Karpas-422 (cell line): ENCODE results near the gene GALNT13. TPM values are rescaled to one million over a fixed set of nuclear protein-coding genes. Genes with fewer than 3 reads are reported as not detected.

ENCODE experiments used
- DNase-seq: peaks from one replicate; pipeline ENCODE4 v3.0.0-alpha.2; 2015
- H2AFZ ChIP-seq: fragments of 200-600 bp; sonication (generic); 2 replicates; pipeline ENCODE4 v1.6.1; 2014; ENCODE audit warnings: antibody characterized with exemption, low read length, mixed read lengths
- H3K27ac ChIP-seq: fragments of 200-600 bp; sonication (generic); 2 replicates; pipeline ENCODE4 v1.5.1; 2014; ENCODE audit warnings: mild to moderate bottlenecking, low read length, moderate library complexity
- H3K27me3 ChIP-seq: fragments of 200-600 bp; sonication (generic); 2 replicates; pipeline ENCODE4 v1.6.1; 2014; ENCODE audit warnings: low read length, mixed read lengths
- H3K36me3 ChIP-seq: fragments of 200-600 bp; sonication (generic); 2 replicates; pipeline ENCODE4 v1.6.1; 2014; ENCODE audit warnings: low read length, mixed read lengths; ENCODE audit not compliant: insufficient read depth
- H3K4me1 ChIP-seq: fragments of 200-600 bp; sonication (generic); 2 replicates; pipeline ENCODE4 v1.6.1; 2014; ENCODE audit warnings: mild to moderate bottlenecking, low read length, mixed read lengths
- H3K4me2 ChIP-seq: fragments of 200-600 bp; sonication (generic); 2 replicates; pipeline ENCODE4 v1.6.1; 2014; ENCODE audit warnings: low read length, low read depth, mild to moderate bottlenecking; ENCODE audit not compliant: poor library complexity, severe bottlenecking
- H3K4me3 ChIP-seq: fragments of 200-600 bp; sonication (generic); 2 replicates; pipeline ENCODE4 v1.5.1; 2014; ENCODE audit warnings: mild to moderate bottlenecking, antibody characterized with exemption, low read length, mixed read lengths
- H3K79me2 ChIP-seq: fragments of 200-600 bp; sonication (generic); 2 replicates; pipeline ENCODE4 v1.6.1; 2014; ENCODE audit warnings: mild to moderate bottlenecking, low read length, mixed read lengths
- H3K9ac ChIP-seq: fragments of 200-600 bp; sonication (generic); 2 replicates; pipeline ENCODE4 v1.6.0; 2014; ENCODE audit warnings: low read length
- H3K9me2 ChIP-seq: fragments of 200-600 bp; sonication (generic), shearing (Covaris generic); replicated peaks from 2 replicates; pipeline ENCODE4 v1.6.0; 2014; ENCODE audit warnings: mild to moderate bottlenecking, low read length, moderate library complexity; ENCODE audit not compliant: insufficient read depth
- H3K9me3 ChIP-seq: fragments of 300-700, 200-600 bp; sonication (generic); 2 replicates; pipeline ENCODE4 v1.6.1; 2014; ENCODE audit warnings: low read length, mixed read lengths
- H4K20me1 ChIP-seq: fragments of 200-600 bp; sonication (generic); 2 replicates; pipeline ENCODE4 v1.6.1; 2014; ENCODE audit warnings: mild to moderate bottlenecking, antibody characterized with exemption, low read length, low read depth; ENCODE audit not compliant: insufficient read depth
- total RNA-seq: library from RNA; depleted of rRNA; stranded (reverse); fragments of >200 nt; shearing (Covaris generic); gene quantifications from 2 replicates; pipeline ENCODE4 v1.2.3, GENCODE V29; 2014; ENCODE audit warnings: low replicate concordance

Gene GALNT13
- total RNA-seq, 1 experiment from 2014 or later: not detected

GRCh38 chr2:154223726-154224125 lies 352.0 kb downstream of the GALNT13 start:
- H4K20me1 ChIP-seq: no peaks in the 10 kb centered on the region

GRCh38 chr2:154226931-154227330 lies 355.2 kb downstream of the GALNT13 start:
- no peaks in the 10 kb centered on the region for H3K27me3 ChIP-seq
- no peak overlapping the region for H3K27ac ChIP-seq
- no peaks in the 10 kb centered on the region for H3K9me2 ChIP-seq
- no peaks in the 10 kb centered on the region for H3K79me2 ChIP-seq
- H3K9me3 ChIP-seq: peaks cover 8% of the 10 kb centered on the region; the same call in 1 of the 2 replicates
- H3K4me1 ChIP-seq: no peaks in the 10 kb centered on the region
- DNase-seq: no peak
- no peak overlapping the region for H2AFZ ChIP-seq
- no peak overlapping the region for H3K4me2 ChIP-seq
- no peak overlapping the region for H3K9ac ChIP-seq
- no peak overlapping the region for H3K4me3 ChIP-seq
- H3K36me3 ChIP-seq: no peaks in the 10 kb centered on the region
- H4K20me1 ChIP-seq: no peaks in the 10 kb centered on the region

More at GRCh38 chr2:154223726-154224125, 352.0 kb downstream of the GALNT13 start:
- Histone ChIP-seq H3K9ac (no peak overlapping the region), H3K36me3 (no peaks in the 10 kb centered on the region), H3K9me3 (peaks cover 4% of the 10 kb centered on the region; the same call in 1 of the 2 replicates), H3K9me2 (no peaks in the 10 kb centered on the region), H3K4me2 (no peak overlapping the region), H3K27ac (no peak overlapping the region), H3K4me1 (no peaks in the 10 kb centered on the region), H2AFZ (no peak overlapping the region), H3K79me2 (no peaks in the 10 kb centered on the region), H3K4me3 (no peak overlapping the region), H3K27me3 (no peaks in the 10 kb centered on the region)
- no peak for DNase-seq

GRCh38 chr2:154228566-154229280 lies 357.0 kb downstream of the GALNT13 start:
- H3K27me3 ChIP-seq: no peaks in the 10 kb centered on the region
- no peaks in the 10 kb centered on the region for H3K4me1 ChIP-seq
- H3K4me2 ChIP-seq: no peak overlapping the region
- H3K36me3 ChIP-seq: no peaks in the 10 kb centered on the region
- H2AFZ ChIP-seq: no peak overlapping the region
- peaks cover 8% of the 10 kb centered on the region; the same call in 1 of the 2 replicates for H3K9me3 ChIP-seq
- no peaks in the 10 kb centered on the region for H4K20me1 ChIP-seq
- no peak overlapping the region for H3K4me3 ChIP-seq
- no peaks in the 10 kb centered on the region for H3K9me2 ChIP-seq
- DNase-seq: no peak
- no peaks in the 10 kb centered on the region for H3K79me2 ChIP-seq
- no peak overlapping the region for H3K27ac ChIP-seq
- no peak overlapping the region for H3K9ac ChIP-seq

GRCh38 chr2:154229966-154230365 lies 358.2 kb downstream of the GALNT13 start:
- H3K9ac ChIP-seq: no peak overlapping the region
- H3K4me1 ChIP-seq: no peaks in the 10 kb centered on the region
- H3K4me2 ChIP-seq: no peak overlapping the region
- no peak for DNase-seq
- H3K79me2 ChIP-seq: no peaks in the 10 kb centered on the region
- no peaks in the 10 kb centered on the region for H4K20me1 ChIP-seq
- H3K4me3 ChIP-seq: no peak overlapping the region
- no peaks in the 10 kb centered on the region for H3K27me3 ChIP-seq
- no peak overlapping the region for H2AFZ ChIP-seq
- H3K36me3 ChIP-seq: no peaks in the 10 kb centered on the region
- H3K27ac ChIP-seq: no peak overlapping the region
- peaks cover 8% of the 10 kb centered on the region; the same call in 1 of the 2 replicates for H3K9me3 ChIP-seq
- H3K9me2 ChIP-seq: no peaks in the 10 kb centered on the region

GRCh38 chr2:154231021-154231420 lies 359.3 kb downstream of the GALNT13 start:
- no peak overlapping the region for H3K4me3 ChIP-seq
- no peak overlapping the region for H2AFZ ChIP-seq
- peaks cover 8% of the 10 kb centered on the region; the same call in 1 of the 2 replicates for H3K9me3 ChIP-seq
- H3K27ac ChIP-seq: no peak overlapping the region
- H3K36me3 ChIP-seq: no peaks in the 10 kb centered on the region
- no peak overlapping the region for H3K9ac ChIP-seq
- no peaks in the 10 kb centered on the region for H3K27me3 ChIP-seq
- H3K4me2 ChIP-seq: no peak overlapping the region
- no peaks in the 10 kb centered on the region for H3K4me1 ChIP-seq
- H3K79me2 ChIP-seq: no peaks in the 10 kb centered on the region
- H4K20me1 ChIP-seq: no peaks in the 10 kb centered on the region
- DNase-seq: no peak
- H3K9me2 ChIP-seq: no peaks in the 10 kb centered on the region

GRCh38 chr2:154233231-154233630 lies 361.5 kb downstream of the GALNT13 start:
- Histone ChIP-seq H3K9me2 (no peaks in the 10 kb centered on the region), H2AFZ (no peak overlapping the region), H3K9me3 (peaks cover 8% of the 10 kb centered on the region; the same call in 1 of the 2 replicates), H3K79me2 (no peaks in the 10 kb centered on the region), H3K9ac (no peak overlapping the region), H3K27me3 (no peaks in the 10 kb centered on the region), H3K36me3 (no peaks in the 10 kb centered on the region), H3K4me1 (no peaks in the 10 kb centered on the region), H3K4me2 (no peak overlapping the region), H4K20me1 (no peaks in the 10 kb centered on the region), H3K27ac (no peak overlapping the region), H3K4me3 (no peak overlapping the region)
- DNase-seq: no peak

- Histone ChIP-seq H3K4me3 (no peak overlapping the region), H3K79me2 (no peaks in the 10 kb centered on the region), H3K36me3 (no peaks in the 10 kb centered on the region), H3K9me3 (peaks cover 5% of the 10 kb centered on the region), H2AFZ (no peak overlapping the region), H4K20me1 (no peaks in the 10 kb centered on the region), H3K9me2 (no peaks in the 10 kb centered on the region), H3K27ac (no peak overlapping the region), H3K4me1 (no peaks in the 10 kb centered on the region), H3K4me2 (no peak overlapping the region), H3K9ac (no peak overlapping the region), H3K27me3 (no peaks in the 10 kb centered on the region)
- no peak for DNase-seq
These were observed 366.5 kb downstream of the GALNT13 start for GRCh38 chr2:154238252-154238651.

- Histone ChIP-seq H3K9ac (no peak overlapping the region), H3K4me2 (no peak overlapping the region), H3K9me2 (no peaks in the 10 kb centered on the region), H3K36me3 (no peaks in the 10 kb centered on the region), H3K9me3 (peaks cover 14% of the 10 kb centered on the region), H3K79me2 (no peaks in the 10 kb centered on the region), H3K4me3 (no peak overlapping the region), H3K27ac (no peak overlapping the region), H3K4me1 (no peaks in the 10 kb centered on the region), H4K20me1 (no peaks in the 10 kb centered on the region), H3K27me3 (no peaks in the 10 kb centered on the region), H2AFZ (no peak overlapping the region)
- DNase-seq: no peak
These were observed 368.6 kb downstream of the GALNT13 start for GRCh38 chr2:154240316-154240715.
